MM.1S (cell line): ENCODE data around the gene TPM3.
A peak's percentile ranks its signal among the peaks of the same experiment; 100 is the strongest.

ENCODE experiments used
- DNase-seq: peaks from one replicate; pipeline ENCODE4 v3.0.0-alpha.2; 2015
- H2AFZ ChIP-seq: fragments of 300-600 bp; sonication (generic); 2 replicates; pipeline ENCODE4 v1.6.0; 2016; ENCODE audit warnings: antibody characterized with exemption, low read length
- H3F3A ChIP-seq: fragments of 300-600 bp; sonication (generic); 2 replicates; pipeline ENCODE4 v1.6.1; 2016; ENCODE audit warnings: mild to moderate bottlenecking, antibody characterized with exemption, low read length, moderate library complexity, mixed read lengths; ENCODE audit not compliant: insufficient read depth
- H3K27ac ChIP-seq: fragments of 300-600 bp; sonication (generic); 2 replicates; pipeline ENCODE4 v1.5.1; 2016; ENCODE audit warnings: mild to moderate bottlenecking, low read length
- H3K27me3 ChIP-seq: fragments of 300-600 bp; sonication (generic); replicated peaks from 2 replicates; pipeline ENCODE4 v1.6.0; 2016; ENCODE audit warnings: low read length; ENCODE audit not compliant: insufficient read depth
- H3K36me3 ChIP-seq: fragments of 300-600 bp; sonication (generic); replicated peaks from 2 replicates; pipeline ENCODE4 v1.6.1; 2016; ENCODE audit warnings: mild to moderate bottlenecking, low read length, mixed read lengths; ENCODE audit not compliant: insufficient read depth
- H3K4me1 ChIP-seq: fragments of 300-600 bp; sonication (generic); 2 replicates; pipeline ENCODE4 v1.6.1; 2016; ENCODE audit warnings: low read length, mixed read lengths
- H3K4me2 ChIP-seq: fragments of 300-600 bp; sonication (generic); 2 replicates; pipeline ENCODE4 v1.6.0; 2016; ENCODE audit warnings: low read depth, low read length
- H3K4me3 ChIP-seq: fragments of 300-600 bp; sonication (generic); 2 replicates; pipeline ENCODE4 v1.5.1; 2016; ENCODE audit warnings: low read length, mixed read lengths
- H3K79me2 ChIP-seq: fragments of 300-600 bp; sonication (generic); 2 replicates; pipeline ENCODE4 v1.6.1; 2016; ENCODE audit warnings: mixed run types, low read length, mixed read lengths
- H3K9ac ChIP-seq: fragments of 300-600 bp; sonication (generic); 2 replicates; pipeline ENCODE4 v1.6.1; 2016; ENCODE audit warnings: low read length, mixed read lengths
- H3K9me2 ChIP-seq: fragments of 300-600 bp; sonication (generic); replicated peaks from 2 replicates; pipeline ENCODE4 v1.6.1; 2016; ENCODE audit warnings: mild to moderate bottlenecking, low read length, mixed read lengths; ENCODE audit not compliant: insufficient read depth
- H3K9me3 ChIP-seq: fragments of 300-600 bp; sonication (generic); replicated peaks from 2 replicates; pipeline ENCODE4 v1.6.1; 2016; ENCODE audit warnings: mild to moderate bottlenecking, low read length, mixed read lengths; ENCODE audit not compliant: insufficient read depth
- H4K20me1 ChIP-seq: fragments of 300-600 bp; sonication (generic); 2 replicates; pipeline ENCODE4 v1.6.1; 2016; ENCODE audit warnings: mild to moderate bottlenecking, low read length, moderate library complexity, mixed read lengths; ENCODE audit not compliant: insufficient read depth
- EZH2 ChIP-seq: fragments of 300-600 bp; sonication (generic); optimal IDR thresholded peaks from 2 replicates; pipeline ENCODE3; 2017; ENCODE audit warnings: low read depth, mild to moderate bottlenecking, antibody characterized with exemption, low read length, mixed read lengths
- EZH2phosphoT487 ChIP-seq: fragments of 300-600 bp; sonication (generic); IDR thresholded peaks from 2 replicates; pipeline ENCODE4 v1.6.1; 2018; ENCODE audit warnings: antibody characterized with exemption, low read length
- TF ChIP-seq, protein P1 (sequence below): fragments of 300-600 bp; sonication (generic); IDR thresholded peaks from 2 replicates; pipeline ENCODE4 v1.5.1; 2016; ENCODE audit warnings: antibody characterized with exemption, low read length, mixed read lengths

Gene TPM3

DNA sequence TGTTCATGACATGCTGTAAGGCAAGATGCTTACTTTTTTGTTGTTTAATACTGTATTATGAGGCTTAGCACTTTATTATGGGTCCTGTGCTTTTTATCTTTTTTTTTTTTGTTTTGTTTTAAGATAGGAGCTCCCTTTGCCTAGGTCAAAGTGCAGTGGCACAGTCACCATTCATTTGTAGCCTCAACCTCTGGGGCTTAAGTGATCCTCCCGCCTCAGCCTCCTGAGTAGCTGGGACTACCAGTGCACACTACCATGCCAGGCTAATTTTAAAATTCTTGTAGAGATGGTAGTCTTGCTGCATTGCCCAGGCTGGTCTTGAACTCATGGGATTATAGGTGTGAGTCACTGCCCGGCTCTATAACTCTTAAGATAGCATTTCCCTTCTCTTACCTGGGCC lies 33.5 kb upstream of the TPM3 start:
- H3K36me3 ChIP-seq, result peaks cover 35% of the 10 kb centered on the region
- no peaks in the 10 kb centered on the region for H3K9me3 ChIP-seq
- H2AFZ ChIP-seq, result no peak overlapping the region
- H3K79me2 ChIP-seq, result peaks cover 96% of the 10 kb centered on the region
- TF ChIP-seq EZH2phosphoT487, result no peak
- TF ChIP-seq EZH2, result no peak
- TF ChIP-seq, protein P1, sequence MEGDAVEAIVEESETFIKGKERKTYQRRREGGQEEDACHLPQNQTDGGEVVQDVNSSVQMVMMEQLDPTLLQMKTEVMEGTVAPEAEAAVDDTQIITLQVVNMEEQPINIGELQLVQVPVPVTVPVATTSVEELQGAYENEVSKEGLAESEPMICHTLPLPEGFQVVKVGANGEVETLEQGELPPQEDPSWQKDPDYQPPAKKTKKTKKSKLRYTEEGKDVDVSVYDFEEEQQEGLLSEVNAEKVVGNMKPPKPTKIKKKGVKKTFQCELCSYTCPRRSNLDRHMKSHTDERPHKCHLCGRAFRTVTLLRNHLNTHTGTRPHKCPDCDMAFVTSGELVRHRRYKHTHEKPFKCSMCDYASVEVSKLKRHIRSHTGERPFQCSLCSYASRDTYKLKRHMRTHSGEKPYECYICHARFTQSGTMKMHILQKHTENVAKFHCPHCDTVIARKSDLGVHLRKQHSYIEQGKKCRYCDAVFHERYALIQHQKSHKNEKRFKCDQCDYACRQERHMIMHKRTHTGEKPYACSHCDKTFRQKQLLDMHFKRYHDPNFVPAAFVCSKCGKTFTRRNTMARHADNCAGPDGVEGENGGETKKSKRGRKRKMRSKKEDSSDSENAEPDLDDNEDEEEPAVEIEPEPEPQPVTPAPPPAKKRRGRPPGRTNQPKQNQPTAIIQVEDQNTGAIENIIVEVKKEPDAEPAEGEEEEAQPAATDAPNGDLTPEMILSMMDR, result no peak
- H4K20me1 ChIP-seq, result peaks cover 29% of the 10 kb centered on the region
- peaks cover 13% of the 10 kb centered on the region for H3K4me1 ChIP-seq
- no peak for DNase-seq
- H3K27ac ChIP-seq, result no peak overlapping the region
- no peak overlapping the region for H3K4me2 ChIP-seq
- no peak overlapping the region for H3K4me3 ChIP-seq
- H3F3A ChIP-seq, result no peaks in the 10 kb centered on the region; the same call in 1 of the 2 replicates
- no peaks in the 10 kb centered on the region for H3K9me2 ChIP-seq
- no peak overlapping the region for H3K9ac ChIP-seq
- H3K27me3 ChIP-seq, result no peaks in the 10 kb centered on the region

DNA sequence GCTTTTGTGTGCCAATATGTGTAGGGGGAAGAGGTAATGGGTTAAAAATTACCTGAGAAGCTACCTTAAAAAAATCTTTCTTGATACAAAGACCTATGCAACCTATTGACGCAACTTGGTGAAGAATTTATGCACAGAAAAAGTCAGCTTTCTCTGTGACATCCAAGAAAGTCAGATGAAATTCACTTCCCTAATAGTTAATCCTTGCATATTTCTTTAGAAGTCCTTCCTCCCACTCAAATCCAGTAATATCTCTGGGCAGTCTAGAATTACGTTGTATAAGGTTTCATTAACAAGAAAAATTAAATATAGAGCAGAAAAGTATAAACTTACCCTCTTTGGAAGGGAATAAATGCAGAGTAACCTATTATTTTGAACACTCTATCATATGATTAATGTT lies 31.7 kb upstream of the TPM3 start:
- Histone ChIP-seq H3K9me2 (no peaks in the 10 kb centered on the region), H2AFZ (no peak overlapping the region), H3K4me2 (no peak overlapping the region), H3K79me2 (peaks cover 97% of the 10 kb centered on the region), H3K36me3 (peaks cover 25% of the 10 kb centered on the region), H4K20me1 (peaks cover 29% of the 10 kb centered on the region), H3K4me3 (no peak overlapping the region), H3K4me1 (peaks cover 20% of the 10 kb centered on the region), H3K9ac (no peak overlapping the region), H3F3A (no peaks in the 10 kb centered on the region; the same call in 1 of the 2 replicates), H3K9me3 (no peaks in the 10 kb centered on the region), H3K27me3 (no peaks in the 10 kb centered on the region), H3K27ac (no peak overlapping the region)
- TF ChIP-seq, protein P1, result no peak
- no peak for TF ChIP-seq EZH2phosphoT487
- TF ChIP-seq EZH2, result no peak
- no peak for DNase-seq

DNA sequence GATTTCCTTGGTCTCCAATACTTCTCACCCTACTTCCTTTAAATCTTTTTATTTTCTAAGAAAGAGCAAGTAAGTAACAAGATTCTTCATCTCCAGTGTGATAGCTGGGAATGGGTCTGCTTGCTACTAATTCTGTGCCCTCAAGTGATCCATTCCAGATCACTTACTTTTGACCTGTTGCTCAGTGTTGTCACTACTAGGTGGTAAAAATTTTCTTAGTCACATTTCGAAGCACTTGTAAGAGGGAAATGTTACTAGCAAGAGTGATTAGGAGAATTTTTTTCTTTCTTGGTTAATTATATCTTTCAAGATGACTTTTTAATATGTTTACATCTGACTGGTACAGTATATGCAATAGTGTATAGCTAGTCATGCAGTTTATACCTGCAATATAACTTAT lies 31.0 kb upstream of the TPM3 start:
- no peak for DNase-seq
- Histone ChIP-seq H3K27ac (no peak overlapping the region), H3K9me3 (no peaks in the 10 kb centered on the region), H3K79me2 (peaks cover 97% of the 10 kb centered on the region), H3K36me3 (peaks cover 26% of the 10 kb centered on the region; the same call in 1 of the 2 replicates), H3K4me1 (peaks cover 25% of the 10 kb centered on the region), H4K20me1 (peaks cover 29% of the 10 kb centered on the region), H3K27me3 (no peaks in the 10 kb centered on the region), H2AFZ (no peak overlapping the region), H3K4me2 (peak overlapping the region; percentile 88; the same call in 1 of the 2 replicates), H3K9ac (no peak overlapping the region), H3K4me3 (peak overlapping the region; percentile 87; the same call in 1 of the 2 replicates), H3F3A (no peaks in the 10 kb centered on the region; the same call in 1 of the 2 replicates), H3K9me2 (no peaks in the 10 kb centered on the region)
- TF ChIP-seq, protein P1, result no peak
- TF ChIP-seq EZH2phosphoT487 (no peak), EZH2 (no peak)
